Calu3 (cell line): ENCODE results near the gene METTL1. TPM values are rescaled to one million over a fixed set of nuclear protein-coding genes. Genes with fewer than 3 reads are reported as not detected.

Source experiments
- BruUV-seq: library from RNA; stranded (reverse); fragments of 400-500 nt; replicated peaks from 2 replicates; lab custom pipeline; 2021; lab: Mats Ljungman, UMichigan
- CTCF ChIA-PET: fragments of 300-600 bp; sonication (Branson Sonifier 250); formaldehyde crosslinking; loops from one replicate; lab custom pipeline; 2022; ENCODE audit warnings: antibody characterized with exemption; lab: Charles Lee
- DNase-seq: peaks from one replicate; pipeline ENCODE4 v3.0.0; 2022
- H3K27ac Mint-ChIP-seq: one replicate; pipeline ENCODE4 v1.8.0; 2022; ENCODE audit warnings: mixed read lengths; ENCODE audit not compliant: unreplicated experiment
- H3K27me3 Mint-ChIP-seq: one replicate; pipeline ENCODE4 v1.8.0; 2022; ENCODE audit warnings: mixed read lengths; ENCODE audit not compliant: unreplicated experiment
- H3K36me3 Mint-ChIP-seq: one replicate; pipeline ENCODE4 v1.8.0; 2022; ENCODE audit warnings: mild to moderate bottlenecking, moderate library complexity, mixed read lengths; ENCODE audit not compliant: insufficient read depth, unreplicated experiment
- H3K4me1 Mint-ChIP-seq: one replicate; pipeline ENCODE4 v1.8.0; 2022; ENCODE audit warnings: mild to moderate bottlenecking, low read depth, mixed read lengths; ENCODE audit not compliant: unreplicated experiment
- H3K4me3 Mint-ChIP-seq: one replicate; pipeline ENCODE4 v1.8.0; 2022; ENCODE audit warnings: mild to moderate bottlenecking, low read depth, moderate library complexity, mixed read lengths; ENCODE audit not compliant: unreplicated experiment
- H3K9me3 Mint-ChIP-seq: one replicate; pipeline ENCODE4 v1.8.0; 2022; ENCODE audit warnings: low read depth, mixed read lengths; ENCODE audit not compliant: unreplicated experiment
- CTCF ChIP-seq: fragments of 200-600 bp; IDR thresholded peaks from one replicate; pipeline ENCODE4 v1.8.0; 2022; ENCODE audit warnings: antibody characterized with exemption; ENCODE audit not compliant: unreplicated experiment
- intact Hi-C: fragments of 100-400 bp; cut with micrococcal nuclease; formaldehyde crosslinking; loops from one replicate; pipeline ENCODE4 v1.10.0; 2022; ENCODE audit not compliant: unreplicated experiment
- total RNA-seq: library from RNA; stranded (reverse); gene quantifications from 2 replicates; pipeline ENCODE4 v1.2.3, GENCODE V29; 2022

METTL1 gene
- total RNA-seq, 1 experiment from 2014 or later = 50.5 TPM

GRCh38 chr12:57755454-57756372 lies 16.2 kb downstream of the METTL1 start:
- no peak for TF ChIP-seq CTCF
- H3K27me3 Mint-ChIP-seq = no peaks in the 10 kb centered on the region
- CTCF ChIA-PET = interaction anchor here (0.6 to 1.8 kb wide), 4 partner anchors 11 to 172 kb away, joined by 3 to 9 read pairs (median 4); partner anchors contain the start of genes CYP27B1 and TSPAN31
- H3K4me1 Mint-ChIP-seq = peaks cover 48% of the 10 kb centered on the region
- no TSS peak for BruUV-seq
- intact Hi-C loops = no loop called here
- H3K9me3 Mint-ChIP-seq = no peaks in the 10 kb centered on the region
- peak overlapping the region; percentile 67 for H3K4me3 Mint-ChIP-seq
- DNase-seq = peak; percentile 63
- H3K27ac Mint-ChIP-seq = peak overlapping the region; percentile 41
- peaks cover 63% of the 10 kb centered on the region for H3K36me3 Mint-ChIP-seq

- no peak for DNase-seq
- intact Hi-C loops = no loop called here
- no peaks in the 10 kb centered on the region for H3K27me3 Mint-ChIP-seq
- H3K9me3 Mint-ChIP-seq = no peaks in the 10 kb centered on the region
- peak overlapping the region; percentile 67 for H3K4me3 Mint-ChIP-seq
- peaks cover 48% of the 10 kb centered on the region for H3K4me1 Mint-ChIP-seq
- H3K27ac Mint-ChIP-seq = no peak overlapping the region
- H3K36me3 Mint-ChIP-seq = peaks cover 69% of the 10 kb centered on the region
- CTCF ChIA-PET = no interaction called here
- no peak for TF ChIP-seq CTCF
- no TSS peak for BruUV-seq
Observed at GRCh38 chr12:57755194-57755453, 16.8 kb downstream of the METTL1 start.

- Mint-ChIP-seq H3K27me3 (no peaks in the 10 kb centered on the region), H3K36me3 (peaks cover 64% of the 10 kb centered on the region), H3K4me1 (peaks cover 48% of the 10 kb centered on the region), H3K9me3 (no peaks in the 10 kb centered on the region), H3K27ac (peak within 1 kb of the TSS; percentile 82), H3K4me3 (peak within 1 kb of the TSS; percentile 67)
- CTCF ChIA-PET = interaction anchor here (1.0 kb wide), 1 partner anchor 10 kb away, joined by 4 read pairs; the partner anchor contains the start of gene TSPAN31
- intact Hi-C loops = no loop called here
- DNase-seq = peak; percentile 93
- TF ChIP-seq CTCF = no peak
- BruUV-seq = no TSS peak
Observed at GRCh38 chr12:57754411-57755193, 17.3 kb downstream of the METTL1 start, which contains the start of gene MARCHF9. Gene MARCHF9, plus strand, starts transcription at chr12:57755103. Its CDS starts 426 bp downstream, at chr12:57755529.

DNA sequence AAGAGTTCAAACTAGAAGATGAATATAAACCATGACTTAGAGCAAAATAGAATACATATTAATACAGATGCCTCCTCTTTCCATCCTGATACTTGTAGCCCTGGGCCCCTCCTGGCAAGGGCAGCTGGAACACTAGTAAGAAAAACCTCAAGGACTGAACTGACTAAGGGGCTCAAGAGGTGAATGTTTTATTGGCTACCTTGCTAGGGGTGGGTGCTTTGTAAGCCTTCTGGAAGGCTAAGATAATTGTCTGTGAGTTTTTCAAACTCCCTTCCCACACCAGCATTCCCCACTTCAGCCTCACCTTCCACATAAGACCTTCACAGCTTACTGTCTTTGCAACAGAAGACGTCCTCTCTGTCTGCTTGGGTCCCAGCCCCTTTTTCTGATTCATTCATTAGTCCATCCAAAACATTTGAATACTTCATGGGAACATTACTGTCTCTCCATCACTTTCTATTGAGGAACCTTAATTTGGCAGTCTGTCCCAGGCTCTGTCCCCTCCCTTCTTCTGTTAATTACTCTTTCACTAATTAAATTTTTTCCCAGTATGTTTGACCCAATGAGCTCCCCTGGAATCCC lies 18.1 kb downstream of the METTL1 start:
- intact Hi-C loops = no loop called here
- Mint-ChIP-seq H3K4me3 (peak overlapping the region; percentile 67), H3K36me3 (peaks cover 64% of the 10 kb centered on the region), H3K9me3 (no peaks in the 10 kb centered on the region), H3K27ac (peak overlapping the region; percentile 82), H3K4me1 (peaks cover 48% of the 10 kb centered on the region), H3K27me3 (no peaks in the 10 kb centered on the region)
- no TSS peak for BruUV-seq
- CTCF ChIA-PET = interaction anchor here (1.0 kb wide), 1 partner anchor 9 kb away, joined by 4 read pairs; the partner anchor contains the start of gene TSPAN31
- no peak for DNase-seq
- TF ChIP-seq CTCF = no peak
